HG02759 (cell line): ENCODE data around the gene C3orf18.

Experiments
- ATAC-seq: cut with Tn5 transposase; IDR thresholded peaks from one replicate; pipeline ENCODE4 v1.9.1; 2021; ENCODE audit warnings: mild to moderate bottlenecking, moderate library complexity; ENCODE audit not compliant: unreplicated experiment

C3orf18 gene

GRCh38 chr3:50551681-50552435, 15.7 kb downstream of the C3orf18 start:
- ATAC-seq = no peak

GRCh38 chr3:50551054-50551659, 16.4 kb downstream of the C3orf18 start:
- no peak for ATAC-seq

- no peak for ATAC-seq
Measured at GRCh38 chr3:50550079-50550736, 17.3 kb downstream of the C3orf18 start.

GRCh38 chr3:50549226-50549625, 18.3 kb downstream of the C3orf18 start:
- ATAC-seq = no peak

- ATAC-seq = no peak
Measured at GRCh38 chr3:50545781-50546180, 21.8 kb downstream of the C3orf18 start.

- no peak for ATAC-seq
Measured at GRCh38 chr3:50542177-50543034, 25.1 kb downstream of the C3orf18 start.

GRCh38 chr3:50539356-50540286, 27.9 kb downstream of the C3orf18 start:
- no peak for ATAC-seq

GRCh38 chr3:50537421-50538129, 30.0 kb downstream of the C3orf18 start:
- ATAC-seq = no peak

- ATAC-seq = no peak
Measured at GRCh38 chr3:50536471-50537180, 30.9 kb downstream of the C3orf18 start.

- ATAC-seq = no peak
Measured at GRCh38 chr3:50534681-50535330, 32.7 kb downstream of the C3orf18 start.

GRCh38 chr3:50533807-50534461, 33.6 kb downstream of the C3orf18 start:
- no peak for ATAC-seq

GRCh38 chr3:50533316-50533715, 34.2 kb downstream of the C3orf18 start:
- ATAC-seq = no peak

- no peak for ATAC-seq
Measured at GRCh38 chr3:50532062-50532705, 35.4 kb downstream of the C3orf18 start.

GRCh38 chr3:50531201-50531600, 36.3 kb downstream of the C3orf18 start:
- ATAC-seq = no peak

- ATAC-seq = no peak
Measured at GRCh38 chr3:50530001-50530970, 37.3 kb downstream of the C3orf18 start.

GRCh38 chr3:50525987-50526386, 41.6 kb downstream of the C3orf18 start:
- ATAC-seq = no peak
